HepG2 (cell line): Measurements from ENCODE around the gene PNPLA1. TPM values are rescaled to one million over a fixed set of nuclear protein-coding genes. Genes with fewer than 3 reads are reported as not detected.

Experiments used
- ARID4A ChIP-seq: sonication (generic); formaldehyde crosslinking; IDR thresholded peaks from 2 replicates; pipeline ENCODE4 v1.5.0; 2020; ENCODE audit warnings: mild to moderate bottlenecking, missing genetic modification reagents, borderline replicate concordance
- FUBP1 ChIP-seq: sonication (generic); formaldehyde crosslinking; IDR thresholded peaks from 2 replicates; pipeline ENCODE4 v1.5.1; 2020; ENCODE audit warnings: missing genetic modification reagents, mild to moderate bottlenecking, borderline replicate concordance
- GATAD2A ChIP-seq: IDR thresholded peaks from 2 replicates; pipeline ENCODE4 v1.6.1; 2016
- LCORL ChIP-seq, 2 experiments: fragments of 450-650 bp in 1 of 2; sonication (generic) in 1 of 2; formaldehyde crosslinking in 1 of 2; IDR thresholded peaks; 2 replicates each; pipeline versions ENCODE4 v1.5.0 to v1.6.1; 2017 to 2020; ENCODE audit warnings: antibody characterized with exemption in 1 of 2, missing genetic modification reagents in 1 of 2
- MIXL1 ChIP-seq: IDR thresholded peaks from 2 replicates; pipeline ENCODE4 v1.6.1; 2016
- MTA1 ChIP-seq: sonication (generic); formaldehyde crosslinking; IDR thresholded peaks from 2 replicates; pipeline ENCODE4 v1.4.0; 2020; ENCODE audit warnings: missing genetic modification reagents, mild to moderate bottlenecking, borderline replicate concordance
- PAF1 ChIP-seq: IDR thresholded peaks from 2 replicates; pipeline ENCODE4 v1.6.1; 2016; ENCODE audit warnings: missing genetic modification reagents, missing compliant biosample characterization
- SMC3 ChIP-seq: IDR thresholded peaks from 2 replicates; pipeline ENCODE4 v1.6.1; 2011; ENCODE audit warnings: low read length, improper control_type of control experiment
- TFDP1 ChIP-seq: IDR thresholded peaks from 2 replicates; pipeline ENCODE4 v1.6.1; 2016; ENCODE audit warnings: missing compliant biosample characterization, missing genetic modification reagents, borderline replicate concordance
- THRA ChIP-seq: sonication (generic); formaldehyde crosslinking; IDR thresholded peaks from 2 replicates; pipeline ENCODE4 v1.4.0; 2020; ENCODE audit warnings: missing genetic modification reagents, borderline replicate concordance
- ZBTB34 ChIP-seq: sonication (generic); formaldehyde crosslinking; IDR thresholded peaks from 2 replicates; pipeline ENCODE4 v1.8.0; 2022; ENCODE audit warnings: mild to moderate bottlenecking, missing genetic modification reagents
- ZNF30 ChIP-seq: sonication (generic); formaldehyde crosslinking; IDR thresholded peaks from 2 replicates; pipeline ENCODE4 v1.5.0; 2020; ENCODE audit warnings: mild to moderate bottlenecking, missing genetic modification reagents
- ZNF644 ChIP-seq: IDR thresholded peaks from 2 replicates; pipeline ENCODE4 v1.6.1; 2016; ENCODE audit warnings: low read depth
- ZNF878 ChIP-seq: sonication (generic); formaldehyde crosslinking; IDR thresholded peaks from 2 replicates; pipeline ENCODE4 v1.8.1; 2023; ENCODE audit warnings: mild to moderate bottlenecking, missing genetic modification reagents, moderate library complexity
- ZSCAN25 ChIP-seq: sonication (generic); formaldehyde crosslinking; IDR thresholded peaks from 2 replicates; pipeline ENCODE4 v1.8.0; 2022; ENCODE audit warnings: mild to moderate bottlenecking, missing genetic modification reagents
- polyA plus RNA-seq, 8 experiments: library from polyadenylated mRNA; depleted of rRNA in 3 of 8; stranded (reverse) in 7 of 8; unstranded in 1 of 8; fragments of >200 nt; fragmentation: Illumina TruSeq in 4 of 8; extraction: Trizol in 4 of 8; gene quantifications; 2 replicates each; pipeline versions ENCODE4 v1.2.1 to v1.2.3, GENCODE V29; 2011 to 2016; ENCODE audit warnings: low read depth in 4 of 8, missing spikeins in 1 of 8, mixed read lengths in 1 of 8; ENCODE audit not compliant: insufficient read depth in 1 of 8
- total RNA-seq, 5 experiments: library from RNA; depleted of rRNA; stranded (reverse); fragments of >200 nt; fragmentation: Illumina TruSeq; extraction: Trizol; gene quantifications; 2 replicates each; pipeline ENCODE4 v1.2.3, GENCODE V29; 2016; ENCODE audit warnings: low read depth in 1 of 5

Gene PNPLA1
- total and polyA plus RNA-seq, 2 of the 13 experiments (the other 11 are each of a cell fraction or from before 2014, with no cell fraction given), result not detected

GRCh38 chr6:36340618-36341454 is 71.0 kb downstream of the PNPLA1 start (continued):
- TF ChIP-seq ZBTB34 (CRISPR knock-in tag), result no peak
- TF ChIP-seq PAF1 (CRISPR knock-in tag), result no peak
- TF ChIP-seq SMC3, result peak; percentile 43; the same call in 1 of the 2 replicates
- TF ChIP-seq ARID4A (CRISPR knock-in tag), result peak; percentile 49; the same call in 1 of the 2 replicates
- TF ChIP-seq ZNF30 (CRISPR knock-in tag), result 0 out of 2 replicates have a peak, but pooled peaks have one; percentile 53
- TF ChIP-seq MTA1 (CRISPR knock-in tag), result peak; percentile 48; the same call in 1 of the 2 replicates
- no peak for TF ChIP-seq LCORL (IDR thresholded peaks at IDR 0.05)
- peak; percentile 59 for TF ChIP-seq LCORL (CRISPR knock-in tag; IDR thresholded peaks at IDR 0.05)
- TF ChIP-seq MIXL1 (CRISPR knock-in tag), result peak; percentile 23; the same call in 1 of the 2 replicates
- TF ChIP-seq THRA (CRISPR knock-in tag), result peak; percentile 59; the same call in 1 of the 2 replicates
- 0 out of 2 replicates have a peak, but pooled peaks have one; percentile 66 for TF ChIP-seq ZNF878 (CRISPR knock-in tag)
- TF ChIP-seq ZSCAN25, result 0 out of 2 replicates have a peak, but pooled peaks have one; percentile 32
- peak; percentile 58; the same call in 1 of the 2 replicates for TF ChIP-seq TFDP1 (CRISPR knock-in tag)
- peak; percentile 35; the same call in 1 of the 2 replicates for TF ChIP-seq GATAD2A (CRISPR knock-in tag)
- TF ChIP-seq ZNF644 (CRISPR knock-in tag), result 0 out of 2 replicates have a peak, but pooled peaks have one; percentile 27
- TF ChIP-seq FUBP1, result 0 out of 2 replicates have a peak, but pooled peaks have one; percentile 6
